OCI-LY3 (cell line): Measurements from ENCODE around the gene PRDM7.
"Not testable (repeated sequence)": the region's sequence is repeated elsewhere in the genome, so short reads cannot be mapped to it uniquely, and the experiment has no call there.

Source experiments
- H2AFZ ChIP-seq: fragments of 200-600, 300-600 bp; shearing (Covaris generic); 2 replicates; pipeline ENCODE4 v1.6.0; 2014; ENCODE audit warnings: antibody characterized with exemption, low read depth, low read length
- H3K27ac ChIP-seq: fragments of 200-600, 300-600 bp; sonication (generic); 2 replicates; pipeline ENCODE4 v1.5.1; 2014; ENCODE audit warnings: mild to moderate bottlenecking, low read length, moderate library complexity, mixed read lengths
- H3K27me3 ChIP-seq: fragments of 200-600, 300-600 bp; sonication (generic); 2 replicates; pipeline ENCODE4 v1.6.1; 2014; ENCODE audit warnings: low read depth, low read length, mixed read lengths
- H3K36me3 ChIP-seq: fragments of 200-600, 300-600 bp; sonication (generic); replicated peaks from 2 replicates; pipeline ENCODE3; 2014; ENCODE audit warnings: low read depth, low read length, mixed read lengths
- H3K4me1 ChIP-seq: fragments of 300-600, 200-600 bp; sonication (generic); 2 replicates; pipeline ENCODE4 v1.6.1; 2014; ENCODE audit warnings: low read length, mixed read lengths
- H3K4me2 ChIP-seq: fragments of 200-600, 300-600 bp; sonication (generic); 2 replicates; pipeline ENCODE4 v1.6.1; 2014; ENCODE audit warnings: low read length, mixed read lengths
- H3K4me3 ChIP-seq: fragments of 300-600, 200-600 bp; sonication (generic); 2 replicates; pipeline ENCODE4 v1.5.1; 2014; ENCODE audit warnings: antibody characterized with exemption, mild to moderate bottlenecking, low read length, moderate library complexity
- H3K79me2 ChIP-seq: fragments of 300-600, 200-600 bp; shearing (Covaris generic); 2 replicates; pipeline ENCODE4 v1.6.1; 2014; ENCODE audit warnings: mild to moderate bottlenecking, low read length, mixed read lengths
- H3K9ac ChIP-seq: fragments of 300-600, 200-600 bp; shearing (Covaris generic); 2 replicates; pipeline ENCODE4 v1.6.0; 2014; ENCODE audit warnings: mild to moderate bottlenecking, low read length, moderate library complexity
- H3K9me3 ChIP-seq: fragments of 200-600, 300-600 bp; shearing (Covaris generic); 2 replicates; pipeline ENCODE4 v1.6.1; 2014; ENCODE audit warnings: low read length, mixed read lengths; ENCODE audit not compliant: insufficient read depth
- H4K20me1 ChIP-seq: fragments of 200-600, 300-600 bp; sonication (generic); 2 replicates; pipeline ENCODE4 v1.6.1; 2016; ENCODE audit warnings: low read length, mixed read lengths; ENCODE audit not compliant: insufficient read depth

The PRDM7 gene

DNA sequence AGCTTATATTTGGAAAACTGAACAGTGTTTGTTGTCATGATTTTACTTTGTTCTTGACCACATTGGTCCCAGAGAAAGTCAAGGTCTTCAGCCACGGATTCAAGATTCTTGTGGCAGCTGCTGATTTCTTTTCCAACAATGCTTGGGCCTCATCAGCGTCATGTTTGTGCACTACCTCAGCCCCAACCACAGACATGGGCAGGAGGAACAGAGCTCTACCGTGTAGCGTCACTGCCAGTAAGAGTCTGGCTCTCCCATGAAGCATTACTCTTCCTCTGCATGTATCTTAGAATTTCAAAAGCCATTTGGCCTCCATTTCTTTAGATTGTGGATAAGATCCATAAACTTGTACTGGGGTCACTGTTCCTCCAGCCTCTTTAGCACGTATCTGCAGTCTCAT lies 23.1 kb upstream of the PRDM7 start:
- H3K4me1 ChIP-seq, H3K36me3 ChIP-seq, H3K9ac ChIP-seq, H3K4me2 ChIP-seq, H4K20me1 ChIP-seq, H3K79me2 ChIP-seq, H3K4me3 ChIP-seq, H3K27me3 ChIP-seq, H3K9me3 ChIP-seq, H2AFZ ChIP-seq, H3K27ac ChIP-seq: not testable (repeated sequence)

DNA sequence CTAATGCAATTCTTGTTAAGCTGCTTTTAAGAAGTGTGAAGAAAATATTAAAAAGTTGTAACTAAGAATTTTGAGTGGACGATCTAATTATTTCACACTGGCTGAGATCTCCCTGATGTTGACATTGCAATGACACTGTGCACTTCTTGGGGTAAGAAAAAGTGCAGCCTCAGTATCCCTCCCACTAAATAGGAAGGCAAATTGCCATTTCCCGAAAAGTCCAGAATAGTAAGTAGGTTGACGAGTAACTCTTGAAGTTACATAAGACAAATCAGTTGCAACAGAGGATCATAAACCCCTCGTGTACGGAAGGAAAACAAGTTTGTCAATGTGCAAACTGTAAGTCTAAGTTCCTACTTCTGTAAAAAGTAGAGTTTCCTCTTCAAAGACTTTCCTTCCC lies 21.8 kb upstream of the PRDM7 start:
- H3K79me2 ChIP-seq, H3K4me3 ChIP-seq, H3K9me3 ChIP-seq, H2AFZ ChIP-seq, H4K20me1 ChIP-seq, H3K4me2 ChIP-seq, H3K36me3 ChIP-seq, H3K4me1 ChIP-seq, H3K27me3 ChIP-seq, H3K27ac ChIP-seq, H3K9ac ChIP-seq: not testable (repeated sequence)

DNA sequence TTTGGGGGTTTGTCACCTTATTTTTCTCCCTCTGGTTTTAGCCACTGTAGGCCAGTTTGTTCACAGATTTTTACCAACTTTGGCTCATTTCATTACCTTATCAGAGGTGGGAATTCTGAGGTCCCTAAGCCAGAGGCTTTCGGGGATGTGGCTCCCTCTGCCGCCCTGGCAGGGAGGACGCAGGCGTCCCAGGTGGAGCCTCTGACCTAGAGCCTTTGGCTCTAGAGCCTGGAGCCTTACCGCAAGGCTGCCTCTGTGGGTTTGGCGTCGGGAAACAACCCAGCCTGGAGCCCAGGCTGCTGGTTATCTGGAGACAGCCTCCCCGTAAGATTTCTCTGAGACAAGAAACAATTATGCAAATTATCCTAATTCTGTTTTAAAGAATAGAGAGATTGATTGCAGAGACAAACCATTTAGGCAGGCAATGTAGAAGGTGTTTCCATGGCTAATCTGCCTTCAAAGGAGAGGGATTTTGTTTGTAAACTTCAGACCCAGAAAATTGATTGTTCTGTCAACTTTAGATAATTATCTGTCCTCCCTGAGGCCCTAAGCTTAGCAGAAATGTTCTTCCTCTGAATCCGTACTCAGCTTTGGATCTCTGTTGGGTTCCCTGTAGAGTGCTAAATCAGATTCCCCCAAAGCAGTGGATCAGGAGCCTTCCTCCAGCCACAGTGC lies 20.0 kb upstream of the PRDM7 start:
- H3K79me2 ChIP-seq, H3K27me3 ChIP-seq, H3K4me3 ChIP-seq, H3K9ac ChIP-seq, H3K36me3 ChIP-seq, H3K27ac ChIP-seq, H2AFZ ChIP-seq, H3K4me2 ChIP-seq, H3K9me3 ChIP-seq, H4K20me1 ChIP-seq, H3K4me1 ChIP-seq: not testable (repeated sequence)

DNA sequence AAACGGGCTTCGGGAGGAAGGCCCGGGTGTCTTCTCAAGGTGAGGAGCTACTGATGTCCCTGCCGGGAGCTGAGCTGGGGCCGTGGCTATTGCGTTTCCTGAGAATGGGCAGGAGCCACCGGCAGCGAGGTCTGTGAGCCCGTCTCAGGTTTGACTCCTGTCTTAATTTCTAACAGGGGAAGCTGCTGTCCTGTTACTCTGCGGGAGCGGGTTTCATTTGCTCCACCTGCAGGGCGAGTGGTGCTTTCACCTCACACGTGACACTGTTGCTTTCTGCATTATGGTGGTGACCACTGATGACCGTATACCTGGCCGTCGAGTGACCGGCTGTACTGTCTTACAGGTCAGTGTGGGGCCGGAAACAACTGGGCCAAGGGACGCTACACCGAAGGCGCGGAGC lies 17.7 kb upstream of the PRDM7 start:
- H3K9ac ChIP-seq, H2AFZ ChIP-seq: not testable (repeated sequence)

DNA sequence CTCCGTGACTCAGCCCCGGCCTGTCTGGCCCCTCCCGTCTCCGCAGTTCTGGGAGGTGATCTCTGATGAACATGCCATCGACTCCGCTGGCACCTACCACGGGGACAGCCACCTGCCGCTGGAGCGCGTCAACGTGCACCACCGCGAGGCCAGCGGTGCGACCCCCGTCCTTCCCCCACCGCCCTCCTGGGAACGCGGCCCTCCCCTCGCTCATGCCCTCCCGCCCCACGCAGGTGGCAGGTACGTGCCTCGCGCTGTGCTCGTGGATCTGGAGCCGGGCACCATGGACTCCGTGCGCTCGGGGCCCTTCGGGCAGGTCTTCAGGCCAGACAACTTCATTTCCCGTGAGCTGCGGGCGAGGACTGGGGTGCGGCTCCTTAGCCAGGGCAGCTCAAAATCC lies 17.2 kb upstream of the PRDM7 start:
- not testable (repeated sequence) for H3K4me3 ChIP-seq, H3K79me2 ChIP-seq, H3K9me3 ChIP-seq, H3K4me1 ChIP-seq, H2AFZ ChIP-seq, H3K36me3 ChIP-seq, H3K9ac ChIP-seq, H3K27ac ChIP-seq, H4K20me1 ChIP-seq, H3K27me3 ChIP-seq, H3K4me2 ChIP-seq

More for the DNA sequence above, 17.7 kb upstream of the PRDM7 start:
- not testable (repeated sequence) for H3K36me3 ChIP-seq, H3K4me3 ChIP-seq, H3K27ac ChIP-seq, H3K4me1 ChIP-seq, H3K79me2 ChIP-seq, H3K4me2 ChIP-seq, H3K9me3 ChIP-seq, H4K20me1 ChIP-seq, H3K27me3 ChIP-seq

DNA sequence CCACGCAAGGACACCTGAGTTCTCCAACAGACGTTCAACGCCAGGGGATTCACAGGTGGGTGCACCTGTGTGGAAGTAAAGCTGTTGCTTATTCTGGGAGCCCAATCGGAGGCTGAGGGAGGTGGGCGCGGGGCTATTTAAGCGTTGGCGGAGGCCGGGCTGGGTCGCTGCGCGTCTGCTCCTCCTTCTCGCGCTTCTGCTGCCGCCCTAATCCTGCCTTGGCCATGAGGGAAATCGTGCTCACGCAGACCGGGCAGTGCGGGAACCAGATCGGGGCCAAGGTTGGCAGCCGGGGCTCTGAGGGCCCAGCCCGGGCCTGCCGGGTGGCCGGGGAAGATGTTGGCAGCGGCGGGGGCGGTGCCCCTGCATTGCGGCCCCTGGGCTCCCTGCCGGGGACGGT lies 16.7 kb upstream of the PRDM7 start:
- not testable (repeated sequence) for H3K4me3 ChIP-seq, H3K27ac ChIP-seq, H4K20me1 ChIP-seq, H3K27me3 ChIP-seq, H3K4me2 ChIP-seq, H3K79me2 ChIP-seq, H2AFZ ChIP-seq, H3K4me1 ChIP-seq, H3K36me3 ChIP-seq, H3K9ac ChIP-seq, H3K9me3 ChIP-seq

DNA sequence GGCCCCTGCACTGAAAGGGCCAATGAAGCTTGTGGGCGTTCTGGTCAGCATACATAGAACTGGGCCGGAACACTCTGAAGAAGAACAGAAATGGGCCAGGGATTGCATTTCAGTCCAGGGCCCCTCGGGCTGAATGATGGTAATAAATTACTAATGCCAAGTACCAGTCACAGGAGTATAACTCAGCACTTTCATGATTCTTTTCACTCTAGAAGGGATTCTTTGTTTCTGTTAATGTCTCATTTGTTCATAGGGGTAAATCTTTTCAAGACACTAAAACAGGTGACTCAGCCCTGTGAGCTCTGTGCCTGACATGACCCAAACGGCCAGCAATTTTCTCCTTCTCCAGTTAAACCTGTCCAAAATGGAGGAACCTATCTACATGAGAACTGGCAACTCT lies 15.7 kb upstream of the PRDM7 start:
- H3K4me3 ChIP-seq, H3K79me2 ChIP-seq, H3K27ac ChIP-seq, H2AFZ ChIP-seq, H3K9ac ChIP-seq, H4K20me1 ChIP-seq, H3K4me1 ChIP-seq, H3K36me3 ChIP-seq, H3K4me2 ChIP-seq, H3K27me3 ChIP-seq, H3K9me3 ChIP-seq: not testable (repeated sequence)
